Left lobe of liver (tissue), 2 donors: Measurements from ENCODE around the gene DNAJB8. TPM values are rescaled to one million over a fixed set of nuclear protein-coding genes. Genes with fewer than 3 reads are reported as not detected.

Experiments
- ATAC-seq: fragments of 200-7000 bp; cut with Tn5 transposase; one replicate; pipeline ENCODE4 v1.9.1; 2020; ENCODE audit warnings: mild to moderate bottlenecking, moderate library complexity
- DNase-seq: peaks from one replicate; pipeline ENCODE4 v3.0.0-alpha.2; 2020; ENCODE audit warnings: low spot score
- total RNA-seq: library from RNA; stranded (reverse); gene quantifications from one replicate; pipeline ENCODE4 v1.2.1, GENCODE V29; 2021
- donor health status: DM: no; HTN: no; CAD: no; lungs with moderate emphysema.
- donor health status: DM: no; HTN: yes; CAD: no.

DNAJB8 gene
- total RNA-seq, 1 donor from 2014 or later = not detected

GRCh38 chr3:128495435-128495970 is 28.8 kb upstream of the DNAJB8 start:
- ATAC-seq (no peak), DNase-seq (peak; percentile 40)

GRCh38 chr3:128494367-128494650 is 27.6 kb upstream of the DNAJB8 start:
- DNase-seq (peak; percentile 7), ATAC-seq (no peak)

GRCh38 chr3:128493570-128494366 is 27.1 kb upstream of the DNAJB8 start:
- ATAC-seq (no peak), DNase-seq (peak; percentile 16)

GRCh38 chr3:128492671-128493569 is 26.2 kb upstream of the DNAJB8 start, which contains the start of gene GATA2:
Gene GATA2 (minus strand): TSS chr3:128493201. CDS start chr3:128487031, 6,170 bp downstream.
- ATAC-seq = no peak
- DNase-seq = peak; percentile 48

GRCh38 chr3:128491941-128492670 is 25.4 kb upstream of the DNAJB8 start:
- no peak for ATAC-seq

GRCh38 chr3:128491691-128491940 is 24.9 kb upstream of the DNAJB8 start:
- ATAC-seq = no peak
- peak; percentile 41 for DNase-seq

More at GRCh38 chr3:128491941-128492670, 25.4 kb upstream of the DNAJB8 start:
- DNase-seq = peak; percentile 40

GRCh38 chr3:128490915-128491690 is 24.4 kb upstream of the DNAJB8 start:
- ATAC-seq (no peak), DNase-seq (peak; percentile 40)

GRCh38 chr3:128490650-128490914 is 23.9 kb upstream of the DNAJB8 start:
- ATAC-seq = no peak
- DNase-seq = no peak

GRCh38 chr3:128489927-128490649 is 23.4 kb upstream of the DNAJB8 start:
- peak; percentile 46 for ATAC-seq
- no peak for DNase-seq

GRCh38 chr3:128489674-128489926 is 22.9 kb upstream of the DNAJB8 start:
- ATAC-seq (no peak), DNase-seq (no peak)

GRCh38 chr3:128488991-128489673 is 22.4 kb upstream of the DNAJB8 start:
- no peak for DNase-seq
- ATAC-seq = peak; percentile 53

- ATAC-seq (no peak), DNase-seq (no peak)
These were observed 21.9 kb upstream of the DNAJB8 start for GRCh38 chr3:128488636-128488990.

- DNase-seq = peak; percentile 79
- ATAC-seq = peak; percentile 72
These were observed 21.3 kb upstream of the DNAJB8 start for GRCh38 chr3:128487813-128488635.

- DNase-seq = no peak
- ATAC-seq = no peak
These were observed 20.8 kb upstream of the DNAJB8 start for GRCh38 chr3:128487538-128487812.

GRCh38 chr3:128486681-128487537 is 20.2 kb upstream of the DNAJB8 start:
- ATAC-seq (no peak), DNase-seq (no peak)

GRCh38 chr3:128486205-128486628 is 19.5 kb upstream of the DNAJB8 start:
- DNase-seq (no peak), ATAC-seq (no peak)

GRCh38 chr3:128485282-128486204 is 18.9 kb upstream of the DNAJB8 start:
- DNase-seq = no peak
- no peak for ATAC-seq
